ENCODE data around the gene TRPM2. TPM values are rescaled to one million over a fixed set of nuclear protein-coding genes. Genes with fewer than 3 reads are reported as not detected.

TRPM2 gene
- total RNA-seq, 1 experiment from 2014 or later: 0.26 TPM

- ChIA-PET CTCF (no interaction called here), POLR2A (no interaction called here)
- ATAC-seq: no peak
- intact Hi-C loops (cut with micrococcal nuclease; ENCODE audit: unreplicated experiment): no loop called here
- TF ChIP-seq SIN3A (IDR thresholded peaks at IDR 0.05; ENCODE audit: borderline replicate concordance, insufficient read depth, low read depth, low read length): no peak
- Histone ChIP-seq H3K4me1 (ENCODE audit: control insufficient read depth, insufficient read depth, low read length) (no peaks in the 10 kb centered on the region), H3K36me3 (ENCODE audit: control insufficient read depth, insufficient read depth, low read length) (no peaks in the 10 kb centered on the region; the same call in 1 of the 2 replicates), H3K27me3 (ENCODE audit: control insufficient read depth, insufficient read depth, low read length) (no peaks in the 10 kb centered on the region), H3K9me3 (ENCODE audit: control insufficient read depth, insufficient read depth, low read depth, low read length) (no peaks in the 10 kb centered on the region; the same call in 1 of the 2 replicates), H3K27ac (ENCODE audit: low read length) (no peak overlapping the region), H3K4me3 (ENCODE audit: low read depth in 2 of 2, low read length in 2 of 2) (no peak overlapping the region)
- DNase-seq (ENCODE audit: low read depth, low spot score): no peak
- in situ Hi-C loops (cut with HindIII; ENCODE audit: low pct_unique_long_range_greater_than_20kb, low sequenced_read_pairs): no loop called here
- BruUV-seq (replicated peaks): no TSS peak
Observed at GRCh38 chr21:44425895-44426662, 72.7 kb downstream of the TRPM2 start.

GRCh38 chr21:44426663-44427191 lies 73.3 kb downstream of the TRPM2 start:
- ATAC-seq: no peak
- Histone ChIP-seq H3K9me3 (ENCODE audit: control insufficient read depth, insufficient read depth, low read depth, low read length) (no peaks in the 10 kb centered on the region; the same call in 1 of the 2 replicates), H3K36me3 (ENCODE audit: control insufficient read depth, insufficient read depth, low read length) (no peaks in the 10 kb centered on the region; the same call in 1 of the 2 replicates), H3K27ac (ENCODE audit: low read length) (no peak overlapping the region), H3K4me1 (ENCODE audit: control insufficient read depth, insufficient read depth, low read length) (no peaks in the 10 kb centered on the region), H3K27me3 (ENCODE audit: control insufficient read depth, insufficient read depth, low read length) (no peaks in the 10 kb centered on the region), H3K4me3 (ENCODE audit: low read depth in 2 of 2, low read length in 2 of 2) (no peak overlapping the region)
- intact Hi-C loops (cut with micrococcal nuclease; ENCODE audit: unreplicated experiment): no loop called here
- in situ Hi-C loops (cut with HindIII; ENCODE audit: low pct_unique_long_range_greater_than_20kb, low sequenced_read_pairs): no loop called here
- DNase-seq (ENCODE audit: low read depth, low spot score): no peak
- TF ChIP-seq REST (IDR thresholded peaks at IDR 0.05; ENCODE audit: insufficient read depth in 1 of 2, low read depth in 2 of 2, low read length in 1 of 2) (no peak), POLR2AphosphoS5 (IDR thresholded peaks at IDR 0.05; ENCODE audit: low read depth, low read length) (no peak), SIN3A (IDR thresholded peaks at IDR 0.05; ENCODE audit: borderline replicate concordance, insufficient read depth, low read depth, low read length) (no peak), TCF7L2 (IDR thresholded peaks at IDR 0.05; ENCODE audit: low read depth, low read length) (no peak)
- TF ChIP-seq, protein P1, sequence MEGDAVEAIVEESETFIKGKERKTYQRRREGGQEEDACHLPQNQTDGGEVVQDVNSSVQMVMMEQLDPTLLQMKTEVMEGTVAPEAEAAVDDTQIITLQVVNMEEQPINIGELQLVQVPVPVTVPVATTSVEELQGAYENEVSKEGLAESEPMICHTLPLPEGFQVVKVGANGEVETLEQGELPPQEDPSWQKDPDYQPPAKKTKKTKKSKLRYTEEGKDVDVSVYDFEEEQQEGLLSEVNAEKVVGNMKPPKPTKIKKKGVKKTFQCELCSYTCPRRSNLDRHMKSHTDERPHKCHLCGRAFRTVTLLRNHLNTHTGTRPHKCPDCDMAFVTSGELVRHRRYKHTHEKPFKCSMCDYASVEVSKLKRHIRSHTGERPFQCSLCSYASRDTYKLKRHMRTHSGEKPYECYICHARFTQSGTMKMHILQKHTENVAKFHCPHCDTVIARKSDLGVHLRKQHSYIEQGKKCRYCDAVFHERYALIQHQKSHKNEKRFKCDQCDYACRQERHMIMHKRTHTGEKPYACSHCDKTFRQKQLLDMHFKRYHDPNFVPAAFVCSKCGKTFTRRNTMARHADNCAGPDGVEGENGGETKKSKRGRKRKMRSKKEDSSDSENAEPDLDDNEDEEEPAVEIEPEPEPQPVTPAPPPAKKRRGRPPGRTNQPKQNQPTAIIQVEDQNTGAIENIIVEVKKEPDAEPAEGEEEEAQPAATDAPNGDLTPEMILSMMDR (IDR thresholded peaks at IDR 0.05): no peak
- BruUV-seq (replicated peaks): no TSS peak
- ChIA-PET CTCF (no interaction called here), POLR2A (no interaction called here)
